ENCODE results near the gene UGT1A6. TPM values are rescaled to one million over a fixed set of nuclear protein-coding genes. Genes with fewer than 3 reads are reported as not detected.

UGT1A6 gene
- polyA plus RNA-seq, 1 of the 3 experiments (the other 2 are of a cell fraction) = not detected

- DNase-seq = no peak
- Histone ChIP-seq H3K9ac (no peak overlapping the region), H3K9me3 (no peaks in the 10 kb centered on the region), H3K4me2 (no peak overlapping the region), H3K9me2 (no peaks in the 10 kb centered on the region), H4K20me1 (ENCODE audit: insufficient read depth) (no peaks in the 10 kb centered on the region), H3K4me3 (ENCODE audit: low read depth in 2 of 2, low read length in 1 of 2) (no peak overlapping the region), H3K79me2 (ENCODE audit: insufficient read depth) (no peaks in the 10 kb centered on the region), H3K4me1 (ENCODE audit: control insufficient read depth in 1 of 2, insufficient read depth in 2 of 2, low read depth in 1 of 2, low read length in 1 of 2) (peaks cover 0 to 3% of the 10 kb centered on the region in 2 experiments; a peak in 1 of 4 replicates), H2AFZ (ENCODE audit: low read depth) (no peak overlapping the region), H3K36me3 (replicated peaks in 1 of 2; ENCODE audit: control insufficient read depth in 1 of 2, insufficient read depth in 2 of 2, low read length in 1 of 2) (no peaks in the 10 kb centered on the region), H3K27me3 (ENCODE audit: insufficient read depth) (no peaks in the 10 kb centered on the region), H3K27ac (ENCODE audit: low read depth in 2 of 2, low read length in 1 of 2) (no peak overlapping the region), H3F3A (replicated peaks; ENCODE audit: insufficient read depth) (no peaks in the 10 kb centered on the region)
- POLR2A ChIA-PET = no interaction called here
- CTCF ChIA-PET = no interaction called here
- WGBS (ENCODE audit: low lambda C conversion rate) = 77% methylated on average over 6 of the region's 6 CpGs
- TF ChIP-seq SMC3 (IDR thresholded peaks at IDR 0.05; ENCODE audit: low read depth, low read length) (no peak), FOSL2 (IDR thresholded peaks at IDR 0.05; ENCODE audit: borderline replicate concordance, low read depth) (no peak), GATA2 (CRISPR knock-in tag; IDR thresholded peaks at IDR 0.05) (no peak), RCOR1 (IDR thresholded peaks at IDR 0.05; ENCODE audit: low read length) (no peak), EP300 (IDR thresholded peaks at IDR 0.05; ENCODE audit: borderline replicate concordance in 1 of 2, low read depth in 1 of 2, low read length in 1 of 2) (no peak), JUND (IDR thresholded peaks at IDR 0.05) (no peak), MXI1 (IDR thresholded peaks at IDR 0.05; ENCODE audit: low read depth, low read length) (no peak), GABPA (IDR thresholded peaks at IDR 0.05; ENCODE audit: low read depth) (no peak), MEF2A (IDR thresholded peaks at IDR 0.05; ENCODE audit: borderline replicate concordance, low read depth) (no peak), SIN3A (IDR thresholded peaks at IDR 0.05; ENCODE audit: borderline replicate concordance, low read depth, low read length) (no peak), NFIC (IDR thresholded peaks at IDR 0.05; ENCODE audit: borderline replicate concordance) (no peak), CHD2 (IDR thresholded peaks at IDR 0.05; ENCODE audit: low read length, partially characterized antibody) (no peak), EZH2phosphoT487 (IDR thresholded peaks at IDR 0.05; ENCODE audit: borderline replicate concordance, low read depth) (no peak)
- TF ChIP-seq, protein P1, sequence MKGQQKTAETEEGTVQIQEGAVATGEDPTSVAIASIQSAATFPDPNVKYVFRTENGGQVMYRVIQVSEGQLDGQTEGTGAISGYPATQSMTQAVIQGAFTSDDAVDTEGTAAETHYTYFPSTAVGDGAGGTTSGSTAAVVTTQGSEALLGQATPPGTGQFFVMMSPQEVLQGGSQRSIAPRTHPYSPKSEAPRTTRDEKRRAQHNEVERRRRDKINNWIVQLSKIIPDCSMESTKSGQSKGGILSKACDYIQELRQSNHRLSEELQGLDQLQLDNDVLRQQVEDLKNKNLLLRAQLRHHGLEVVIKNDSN (IDR thresholded peaks at IDR 0.05; ENCODE audit: borderline replicate concordance, low read depth) = no peak
These were observed 128.1 kb downstream of the UGT1A6 start for GRCh38 chr2:233820774-233821105.

DNA sequence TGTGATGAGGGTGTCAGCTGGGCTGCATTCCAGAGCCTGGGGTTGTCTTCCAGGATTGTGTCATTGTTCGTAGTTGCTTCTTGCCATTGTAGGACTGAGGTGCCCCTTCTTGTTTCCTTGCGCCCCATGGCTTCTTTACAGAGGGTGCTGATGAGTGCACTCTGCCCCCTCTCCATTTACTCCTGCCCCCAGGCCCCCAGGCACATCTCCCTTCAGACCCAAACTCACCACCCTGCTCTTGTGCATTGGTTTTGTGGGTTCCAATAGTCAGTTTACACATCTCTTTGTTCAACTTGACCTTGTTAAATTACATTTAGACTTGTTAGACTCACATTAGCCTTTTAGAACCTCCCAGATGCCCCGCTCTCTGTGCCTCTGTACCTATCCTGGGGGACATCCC, 128.5 kb downstream of the UGT1A6 start:
- H3K4me2 ChIP-seq = no peak overlapping the region
- H3K79me2 ChIP-seq (ENCODE audit: insufficient read depth) = no peaks in the 10 kb centered on the region
- no peaks in the 10 kb centered on the region for H4K20me1 ChIP-seq (ENCODE audit: insufficient read depth)
- no peaks in the 10 kb centered on the region for H3K9me3 ChIP-seq
- no peak overlapping the region for H3K4me3 ChIP-seq (ENCODE audit: low read depth in 2 of 2, low read length in 1 of 2)
- 64% methylated on average over 3 of the region's 3 CpGs for WGBS (ENCODE audit: low lambda C conversion rate)
- H3K9ac ChIP-seq = no peak overlapping the region
- no peak overlapping the region for H2AFZ ChIP-seq (ENCODE audit: low read depth)
- H3K4me1 ChIP-seq (ENCODE audit: control insufficient read depth in 1 of 2, insufficient read depth in 2 of 2, low read depth in 1 of 2, low read length in 1 of 2) = peaks cover 0 to 3% of the 10 kb centered on the region in 2 experiments; a peak in 1 of 4 replicates
- TF ChIP-seq EZH2phosphoT487 (IDR thresholded peaks at IDR 0.05; ENCODE audit: borderline replicate concordance, low read depth) = no peak
- TF ChIP-seq RAD21 (IDR thresholded peaks at IDR 0.05; ENCODE audit: low read length) = no peak
- TF ChIP-seq, protein P2, sequence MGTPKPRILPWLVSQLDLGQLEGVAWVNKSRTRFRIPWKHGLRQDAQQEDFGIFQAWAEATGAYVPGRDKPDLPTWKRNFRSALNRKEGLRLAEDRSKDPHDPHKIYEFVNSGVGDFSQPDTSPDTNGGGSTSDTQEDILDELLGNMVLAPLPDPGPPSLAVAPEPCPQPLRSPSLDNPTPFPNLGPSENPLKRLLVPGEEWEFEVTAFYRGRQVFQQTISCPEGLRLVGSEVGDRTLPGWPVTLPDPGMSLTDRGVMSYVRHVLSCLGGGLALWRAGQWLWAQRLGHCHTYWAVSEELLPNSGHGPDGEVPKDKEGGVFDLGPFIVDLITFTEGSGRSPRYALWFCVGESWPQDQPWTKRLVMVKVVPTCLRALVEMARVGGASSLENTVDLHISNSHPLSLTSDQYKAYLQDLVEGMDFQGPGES (IDR thresholded peaks at IDR 0.05; ENCODE audit: low read depth, low read length) = no peak
- TF ChIP-seq CHD2 (IDR thresholded peaks at IDR 0.05; ENCODE audit: low read length, partially characterized antibody) = no peak
- no peak for TF ChIP-seq FOSL2 (IDR thresholded peaks at IDR 0.05; ENCODE audit: borderline replicate concordance, low read depth)
- no peak for TF ChIP-seq NRF1 (IDR thresholded peaks at IDR 0.05; ENCODE audit: low read depth, low read length)
- DNase-seq = no peak
- ChIA-PET POLR2A (no interaction called here), CTCF (no interaction called here)
- H3F3A ChIP-seq (replicated peaks; ENCODE audit: insufficient read depth) = no peaks in the 10 kb centered on the region
- H3K27ac ChIP-seq (ENCODE audit: low read depth in 2 of 2, low read length in 1 of 2) = no peak overlapping the region
- H3K36me3 ChIP-seq (replicated peaks in 1 of 2; ENCODE audit: control insufficient read depth in 1 of 2, insufficient read depth in 2 of 2, low read length in 1 of 2) = no peaks in the 10 kb centered on the region
- no peaks in the 10 kb centered on the region for H3K9me2 ChIP-seq
- no peaks in the 10 kb centered on the region for H3K27me3 ChIP-seq (ENCODE audit: insufficient read depth)

Measured in SK-N-SH (cell line).